Subcutaneous abdominal adipose tissue (tissue), 5 donors: ENCODE results near the gene MUC5AC.
"Not testable (repeated sequence)": the region's sequence is repeated elsewhere in the genome, so short reads cannot be mapped to it uniquely, and the experiment has no call there.

ENCODE experiments used
- H3K27ac ChIP-seq: one replicate; pipeline ENCODE4 v1.7.0; 2013; ENCODE audit warnings: low read depth, mild to moderate bottlenecking, inconsistent platforms, low read length, moderate library complexity
- H3K27me3 ChIP-seq, 5 donors: one replicate each; pipeline ENCODE4 v1.7.0; 2013; ENCODE audit warnings: low read length in 5 of 5, inconsistent platforms in 1 of 5; ENCODE audit not compliant: control insufficient read depth in 5 of 5, insufficient read depth in 4 of 5
- H3K36me3 ChIP-seq, 5 donors: one replicate each; pipeline ENCODE4 v1.7.0; 2013; ENCODE audit warnings: low read length in 5 of 5; ENCODE audit not compliant: control insufficient read depth in 5 of 5, insufficient read depth in 5 of 5
- H3K4me1 ChIP-seq, 5 donors: one replicate each; pipeline ENCODE4 v1.7.0; 2013; ENCODE audit warnings: low read length in 5 of 5, mild to moderate bottlenecking in 3 of 5, moderate library complexity in 1 of 5; ENCODE audit not compliant: control insufficient read depth in 5 of 5, insufficient read depth in 5 of 5
- H3K4me3 ChIP-seq, 5 donors: one replicate each; pipeline ENCODE4 v1.7.0; 2013; ENCODE audit warnings: low read length in 5 of 5, low read depth in 1 of 5
- H3K9ac ChIP-seq, 5 donors: one replicate each; pipeline ENCODE4 v1.7.0; 2013; ENCODE audit warnings: low read length in 5 of 5, mild to moderate bottlenecking in 4 of 5, moderate library complexity in 3 of 5
- H3K9me3 ChIP-seq, 5 donors: one replicate each; pipeline ENCODE4 v1.7.0; 2013; ENCODE audit warnings: low read length in 5 of 5; ENCODE audit not compliant: control insufficient read depth in 5 of 5
- donor health status: healthy.
- donor health status: healthy.
- donor health status: healthy.
- donor health status: healthy.
- donor health status: healthy.

Gene MUC5AC

GRCh38 chr11:1150116-1150515 is 7.6 kb upstream of the MUC5AC start:
- no peaks in the 10 kb centered on the region for H3K36me3 ChIP-seq

GRCh38 chr11:1150769-1151365 is 6.9 kb upstream of the MUC5AC start:
- Histone ChIP-seq H3K4me3 (no peak overlapping the region), H3K27ac (peak overlapping the region; percentile 41), H3K9me3 (no peaks in the 10 kb centered on the region), H3K27me3 (peaks cover 0 to 3% (median 2%) of the 10 kb centered on the region in 5 donors), H3K9ac (peak overlapping the region in 1 of 5 donors; percentile 56), H3K36me3 (no peaks in the 10 kb centered on the region), H3K4me1 (peaks cover 0 to 23% (median 19%) of the 10 kb centered on the region in 5 donors)

More at GRCh38 chr11:1150116-1150515, 7.6 kb upstream of the MUC5AC start:
- Histone ChIP-seq H3K9me3 (no peaks in the 10 kb centered on the region), H3K9ac (no peak overlapping the region), H3K4me1 (peaks cover 0 to 23% (median 19%) of the 10 kb centered on the region in 5 donors), H3K4me3 (no peak overlapping the region), H3K27me3 (peaks cover 0 to 3% (median 2%) of the 10 kb centered on the region in 5 donors), H3K27ac (no peak overlapping the region)

DNA sequence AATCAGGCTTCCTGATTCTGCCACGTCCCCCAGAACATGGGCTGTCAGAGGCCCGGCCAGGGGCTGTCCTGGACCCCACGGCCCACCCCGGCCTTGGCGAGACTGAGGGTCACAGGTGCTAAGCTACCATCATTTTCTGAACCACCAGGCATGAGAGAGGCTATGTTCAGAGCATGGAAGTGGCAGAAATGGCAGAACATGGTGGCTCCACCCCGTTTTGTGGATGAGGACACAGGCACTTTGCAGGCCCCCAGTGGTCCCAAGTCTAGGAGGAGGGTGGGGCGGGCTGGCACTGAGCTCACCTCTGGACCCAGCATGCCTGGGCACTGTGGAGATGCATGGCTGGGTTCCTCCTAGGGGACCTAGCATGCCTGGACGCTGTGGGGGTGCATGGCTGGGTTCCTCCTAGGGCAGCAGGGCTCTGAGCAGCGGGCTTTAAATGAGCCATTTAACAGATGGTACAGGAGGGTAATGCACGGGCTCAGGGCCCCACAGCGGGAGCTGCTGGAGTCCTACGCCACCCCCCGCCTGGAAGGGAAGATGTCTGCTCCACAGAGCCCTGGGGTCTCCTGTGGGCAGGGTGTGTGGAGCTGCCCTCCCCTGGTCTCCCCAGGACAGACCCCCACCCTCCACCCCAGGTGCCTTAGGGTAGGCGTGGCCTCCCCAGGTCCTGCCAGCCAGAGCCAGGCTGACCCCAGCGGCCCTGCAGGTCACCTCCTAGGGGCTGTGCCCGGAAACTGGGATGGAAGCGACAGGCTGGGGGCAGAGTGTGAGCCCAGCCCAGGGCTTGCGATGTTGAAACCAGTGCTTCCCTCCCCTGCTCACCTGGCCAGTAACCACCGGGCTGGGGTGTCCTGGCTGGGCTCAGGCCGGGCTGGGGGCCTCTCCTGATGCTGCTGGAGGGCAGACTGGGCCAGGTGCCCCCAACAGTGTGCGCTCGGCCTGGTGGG is 6.1 kb upstream of the MUC5AC start:
- Histone ChIP-seq H3K27me3 (peaks cover 0 to 3% (median 2%) of the 10 kb centered on the region in 5 donors), H3K27ac (peak overlapping the region; percentile 41), H3K9me3 (no peaks in the 10 kb centered on the region), H3K4me1 (peaks cover 0 to 23% (median 19%) of the 10 kb centered on the region in 5 donors), H3K36me3 (no peaks in the 10 kb centered on the region), H3K4me3 (no peak overlapping the region), H3K9ac (no peak overlapping the region)

DNA sequence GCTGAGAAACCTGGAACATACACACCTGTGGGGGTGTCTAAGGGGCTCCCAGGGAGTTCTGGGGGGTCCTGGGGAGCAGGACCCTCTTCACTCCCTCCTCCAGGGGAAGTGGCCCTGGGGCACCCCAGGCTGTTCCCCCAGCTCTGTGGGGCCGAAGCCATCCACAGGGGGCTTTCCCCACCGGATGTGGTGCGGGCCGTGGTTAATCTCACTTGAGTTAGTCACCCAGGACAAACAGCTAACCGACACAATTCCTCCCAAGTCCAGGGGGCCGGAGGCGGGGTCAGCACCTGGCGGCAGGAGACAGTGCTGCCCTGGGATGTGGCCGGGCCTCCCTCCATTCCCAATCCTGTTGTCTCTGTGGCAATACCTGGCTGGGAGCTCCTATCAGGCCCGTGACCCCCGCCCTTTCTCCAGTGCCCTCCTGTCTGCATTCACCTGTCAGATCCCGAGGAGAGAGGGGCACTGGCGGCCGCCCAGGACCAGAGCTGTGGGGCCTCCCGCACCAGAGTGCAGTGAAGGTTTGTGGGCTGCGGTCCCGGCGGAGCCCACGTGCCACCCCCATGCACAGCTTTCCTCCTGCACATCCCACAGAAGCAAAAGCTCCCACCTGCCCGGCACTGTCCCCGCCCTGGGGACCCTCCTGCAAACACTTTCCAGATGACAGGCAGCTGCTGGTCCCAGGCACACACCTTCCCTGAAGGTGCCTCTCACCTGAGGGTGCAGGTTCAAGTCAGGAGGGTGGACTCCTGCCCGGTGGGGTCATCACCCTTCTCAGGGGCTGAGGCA is 5.2 kb upstream of the MUC5AC start:
- no peaks in the 10 kb centered on the region for H3K9me3 ChIP-seq
- H3K4me3 ChIP-seq: no peak overlapping the region
- H3K27me3 ChIP-seq: peaks cover 0 to 2% (median 2%) of the 10 kb centered on the region in 5 donors
- H3K27ac ChIP-seq: no peak overlapping the region
- no peaks in the 10 kb centered on the region for H3K36me3 ChIP-seq
- H3K9ac ChIP-seq: no peak overlapping the region
- peaks cover 0 to 23% (median 19%) of the 10 kb centered on the region in 5 donors for H3K4me1 ChIP-seq

DNA sequence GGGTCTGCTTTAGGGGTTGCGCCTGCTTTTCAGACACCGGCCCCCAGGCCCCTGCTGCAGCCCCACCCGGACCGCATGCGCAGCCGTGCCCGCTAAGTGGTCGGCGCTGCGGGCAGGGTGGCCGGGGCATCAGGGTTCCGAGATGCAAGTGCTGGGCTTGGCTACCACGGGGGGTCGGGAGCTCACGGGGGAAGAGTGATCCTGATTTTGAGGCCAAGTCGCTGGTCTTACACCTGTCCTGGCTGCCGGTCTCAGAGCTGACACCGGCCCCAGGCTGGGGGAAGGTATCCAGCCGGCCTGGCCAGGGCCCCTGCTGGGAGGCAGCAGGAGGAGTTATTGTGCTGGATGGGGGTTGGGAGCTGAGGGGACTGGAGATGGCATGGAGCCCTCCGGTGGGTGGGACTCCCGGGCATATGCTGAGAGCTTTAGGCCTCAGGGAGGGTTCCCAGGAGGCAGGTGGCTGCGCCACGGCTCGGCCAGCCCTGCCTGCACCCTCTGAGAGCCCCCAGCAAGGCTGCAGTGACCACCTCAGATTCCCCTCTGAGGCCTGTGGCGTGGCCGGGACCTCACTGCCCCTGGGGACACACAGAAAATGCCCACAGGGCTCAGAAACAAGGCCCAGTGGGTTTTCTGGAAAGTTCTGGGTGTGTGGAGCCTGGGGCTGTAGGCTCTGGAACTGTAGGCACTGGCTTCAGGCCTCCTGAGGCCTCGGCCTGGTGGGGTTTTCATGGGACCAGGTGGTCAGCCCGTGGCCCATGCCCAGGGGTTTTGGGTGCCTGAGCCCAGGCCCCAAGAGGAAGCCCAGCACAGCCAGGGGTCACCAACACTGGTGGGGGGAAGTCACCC is 4.4 kb upstream of the MUC5AC start:
- no peak overlapping the region for H3K4me3 ChIP-seq
- H3K9me3 ChIP-seq: no peaks in the 10 kb centered on the region
- peak overlapping the region in 2 of 5 donors; percentile 34 to 71 for H3K9ac ChIP-seq
- H3K36me3 ChIP-seq: no peaks in the 10 kb centered on the region
- H3K4me1 ChIP-seq: peaks cover 0 to 23% (median 19%) of the 10 kb centered on the region in 5 donors
- H3K27me3 ChIP-seq: peaks cover 0 to 2% (median 0%) of the 10 kb centered on the region in 5 donors
- peak overlapping the region; percentile 57 for H3K27ac ChIP-seq

DNA sequence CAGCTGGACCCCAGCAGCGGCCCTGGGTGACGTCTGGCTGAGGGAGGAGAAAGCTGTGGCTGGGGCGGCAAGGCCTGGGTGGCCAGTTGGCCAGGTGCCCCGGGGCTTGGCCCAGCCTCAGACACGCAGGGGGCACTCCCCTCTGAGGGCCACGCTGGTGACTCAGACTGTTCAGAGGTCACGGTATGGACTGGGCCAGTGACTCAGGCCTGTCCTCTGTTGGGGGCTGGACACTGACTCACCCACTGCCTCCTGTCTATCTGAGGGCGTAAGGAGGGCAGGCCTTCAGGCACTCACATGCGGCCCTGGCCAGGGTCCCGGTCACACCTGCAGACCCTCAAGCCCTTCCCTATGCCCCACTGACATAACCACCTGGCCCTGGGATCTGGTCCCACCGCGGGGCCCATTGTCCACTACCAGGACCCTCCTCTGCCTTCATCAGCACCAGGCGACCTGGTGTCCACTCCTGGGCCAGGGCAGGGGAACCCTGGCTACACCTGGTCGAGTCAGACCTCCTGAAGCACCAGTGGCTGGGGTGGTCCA is 3.7 kb upstream of the MUC5AC start:
- Histone ChIP-seq H3K27me3 (peaks cover 0 to 2% (median 0%) of the 10 kb centered on the region in 5 donors), H3K36me3 (no peaks in the 10 kb centered on the region), H3K4me1 (peaks cover 0 to 23% (median 19%) of the 10 kb centered on the region in 5 donors), H3K4me3 (no peak overlapping the region), H3K27ac (peak overlapping the region; percentile 57), H3K9ac (peak overlapping the region in 2 of 5 donors; percentile 34 to 71), H3K9me3 (no peaks in the 10 kb centered on the region)

- not testable (repeated sequence) for H3K27ac ChIP-seq, H3K4me3 ChIP-seq, H3K36me3 ChIP-seq, H3K9me3 ChIP-seq, H3K9ac ChIP-seq, H3K27me3 ChIP-seq
- peaks cover 0 to 23% (median 19%) of the 10 kb centered on the region in 5 donors for H3K4me1 ChIP-seq
Measured at GRCh38 chr11:1154656-1155055, 3.1 kb upstream of the MUC5AC start.

DNA sequence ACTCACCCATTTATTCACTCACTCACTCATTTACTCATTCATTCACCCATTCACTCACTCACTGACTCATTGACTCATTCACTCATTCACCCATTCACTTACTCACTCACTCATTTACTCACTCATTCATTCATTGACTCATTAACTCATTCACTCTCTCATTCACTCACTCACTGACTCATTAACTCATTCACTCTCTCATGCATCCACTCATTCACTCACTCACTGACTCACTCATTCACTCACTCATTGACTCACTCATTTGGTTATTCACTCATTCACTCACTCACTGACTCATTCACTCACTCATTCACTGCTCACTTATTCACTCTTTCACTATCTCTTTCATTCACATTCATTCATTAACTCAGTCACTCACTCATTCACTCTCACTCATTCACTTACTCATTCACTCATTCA is 2.5 kb upstream of the MUC5AC start:
- H3K36me3 ChIP-seq: no peaks in the 10 kb centered on the region
- peaks cover 0 to 23% (median 19%) of the 10 kb centered on the region in 5 donors for H3K4me1 ChIP-seq

More for the DNA sequence above, 2.5 kb upstream of the MUC5AC start:
- peaks cover 0 to 2% (median 0%) of the 10 kb centered on the region in 5 donors for H3K27me3 ChIP-seq
- no peaks in the 10 kb centered on the region for H3K9me3 ChIP-seq
- H3K27ac ChIP-seq: no peak overlapping the region
- H3K4me3 ChIP-seq: no peak overlapping the region
- H3K9ac ChIP-seq: no peak overlapping the region
